ENCODE results near the gene SMAD7. TPM values are rescaled to one million over a fixed set of nuclear protein-coding genes. Genes with fewer than 3 reads are reported as not detected.
A peak's percentile ranks its signal among the peaks of the same experiment; 100 is the strongest.

Gene SMAD7
- total and polyA plus RNA-seq, 2 experiments from 2014 or later: 6.8 to 51.7 TPM

DNA sequence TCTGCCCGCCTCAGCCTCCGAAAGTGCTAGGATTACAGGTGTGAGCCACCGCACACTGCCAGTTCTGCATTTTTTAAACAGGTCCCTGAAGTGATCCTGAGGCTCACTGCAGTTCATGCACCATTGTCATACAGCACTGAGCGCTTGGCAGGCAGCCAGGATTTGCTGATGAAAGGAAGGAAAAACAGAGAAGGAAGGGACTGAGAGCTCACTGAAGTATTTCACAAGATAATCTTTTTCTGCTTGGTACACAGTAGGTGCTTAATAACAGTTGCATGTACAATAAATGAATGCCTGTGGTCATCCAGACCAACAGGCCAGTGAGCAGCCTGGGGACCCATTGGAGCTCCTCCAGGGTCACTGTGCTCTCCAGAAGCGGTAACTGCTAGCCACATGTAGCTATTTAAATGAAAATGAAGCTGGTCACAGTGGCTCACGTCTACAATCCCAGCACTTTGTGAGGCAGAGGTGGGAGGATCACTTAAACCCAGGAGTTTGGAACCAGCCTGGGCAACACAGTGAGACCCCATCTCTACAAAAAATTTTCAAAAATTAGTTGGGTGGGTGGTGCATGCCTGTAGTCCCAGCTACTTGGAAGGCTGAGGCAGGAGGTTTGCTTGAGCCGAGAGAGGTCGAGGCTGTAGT, 33.1 kb upstream of the SMAD7 start:
- in situ Hi-C loops (cut with MboI): no loop called here
- peak; percentile 38 for DNase-seq
- 79 to 82% methylated on average over 8 of the region's 8 CpGs for WGBS, 2 experiments (ENCODE audit: low coverage in 1 of 2, low lambda C conversion rate in 2 of 2, missing lambda C conversion rate in 2 of 2)

DNA sequence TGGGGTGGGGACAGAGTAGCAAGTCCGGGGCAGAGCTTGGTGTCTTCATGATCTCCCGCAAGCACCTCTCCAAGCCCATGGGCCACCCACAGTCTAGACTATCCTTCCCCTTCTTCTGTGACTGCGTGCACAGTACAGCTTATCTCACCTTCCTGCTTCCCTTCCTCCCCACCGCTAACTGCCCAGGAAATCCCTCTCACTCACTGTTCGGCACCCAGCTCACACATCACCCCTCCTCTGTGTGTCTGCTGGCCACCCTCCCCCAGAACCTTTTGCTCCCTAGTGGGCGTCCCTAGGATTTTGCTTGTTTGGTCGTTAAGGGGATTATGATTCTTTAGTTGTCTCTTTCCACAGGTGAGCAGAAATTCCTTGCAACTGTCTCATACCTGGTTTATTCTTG, 31.5 kb upstream of the SMAD7 start:
- no peak overlapping the region for H3K9ac ChIP-seq
- WGBS, 2 experiments (ENCODE audit: low coverage in 1 of 2, low lambda C conversion rate in 2 of 2, missing lambda C conversion rate in 2 of 2): 97 to 98% methylated on average over 7 of the region's 7 CpGs
- no peaks in the 10 kb centered on the region for H3K4me1 ChIP-seq (ENCODE audit: insufficient read depth)

More for the DNA sequence above, 33.1 kb upstream of the SMAD7 start:
- no peaks in the 10 kb centered on the region for H3K4me1 ChIP-seq (ENCODE audit: insufficient read depth)
- no peaks in the 10 kb centered on the region for H3K9me2 ChIP-seq (ENCODE audit: insufficient read depth)
- H3K79me2 ChIP-seq (ENCODE audit: insufficient read depth): no peaks in the 10 kb centered on the region
- no peaks in the 10 kb centered on the region for H3K9me3 ChIP-seq (ENCODE audit: low read depth)
- H3K4me3 ChIP-seq: no peak overlapping the region
- no peaks in the 10 kb centered on the region for H3K27me3 ChIP-seq (replicated peaks; ENCODE audit: insufficient read depth)
- no peak overlapping the region for H2AFZ ChIP-seq
- no peak overlapping the region for H3K4me2 ChIP-seq (ENCODE audit: unreplicated experiment)
- H3K27ac ChIP-seq: no peak overlapping the region
- H3K9ac ChIP-seq: no peak overlapping the region
- TF ChIP-seq EZH2 (IDR thresholded peaks at IDR 0.05; ENCODE audit: insufficient read depth, poor library complexity, severe bottlenecking): no peak
- no peak for TF ChIP-seq EZH2phosphoT487 (IDR thresholded peaks at IDR 0.05; ENCODE audit: insufficient read depth, low read depth)
- H4K20me1 ChIP-seq (ENCODE audit: insufficient read depth): no peaks in the 10 kb centered on the region
- H3K36me3 ChIP-seq (ENCODE audit: low read depth): no peaks in the 10 kb centered on the region
- H3F3A ChIP-seq (ENCODE audit: insufficient read depth): no peaks in the 10 kb centered on the region

DNA sequence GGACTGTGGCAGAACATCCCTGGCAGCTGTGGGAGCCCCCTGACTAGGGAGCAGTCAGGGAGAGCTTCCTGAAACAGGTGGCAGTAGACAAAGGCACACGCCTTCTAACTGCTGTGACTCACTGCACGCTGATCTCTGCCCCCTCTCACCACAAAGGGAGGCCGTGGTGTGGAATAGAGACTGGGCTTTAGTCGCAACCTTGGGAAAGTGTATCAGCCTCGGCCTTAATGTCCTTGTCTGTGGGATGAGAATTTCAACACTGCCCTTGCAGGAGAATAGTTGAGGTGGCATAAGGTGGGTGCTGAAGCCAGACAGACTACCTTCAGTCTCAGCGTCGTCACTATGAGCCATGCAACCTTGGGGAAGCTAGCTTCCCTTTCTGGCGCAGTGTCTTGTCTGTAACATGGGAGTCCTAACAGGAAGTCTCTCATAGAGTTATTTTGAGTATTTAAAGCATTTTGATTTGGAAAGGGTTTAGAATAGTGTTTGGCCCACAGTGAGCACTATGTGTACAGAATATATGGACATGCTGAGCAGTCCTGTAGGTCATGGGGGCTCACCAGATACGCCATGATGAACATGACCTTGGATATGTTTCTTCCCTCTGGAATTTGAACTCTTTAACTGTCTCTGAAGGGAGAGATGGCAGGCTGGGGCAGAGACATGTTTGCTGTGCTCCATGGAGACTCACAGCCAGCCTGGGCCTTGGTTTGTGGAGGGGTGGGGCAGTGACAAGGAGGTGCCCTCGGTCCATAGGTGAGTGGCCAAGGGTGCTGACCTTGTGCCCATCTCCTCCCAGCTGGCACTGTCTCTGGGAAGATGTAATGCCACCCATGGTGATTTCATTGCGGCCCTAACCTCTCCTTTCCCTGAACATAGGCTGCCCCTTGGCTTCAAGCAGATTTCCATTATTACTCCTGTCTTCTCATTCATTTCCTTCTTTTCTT, 29.5 kb upstream of the SMAD7 start:
- in situ Hi-C loops (cut with MboI): no loop called here
- Histone ChIP-seq H3K79me2 (ENCODE audit: insufficient read depth) (no peaks in the 10 kb centered on the region), H3K9me2 (ENCODE audit: insufficient read depth) (no peaks in the 10 kb centered on the region), H3K4me2 (ENCODE audit: unreplicated experiment) (no peak overlapping the region), H4K20me1 (ENCODE audit: insufficient read depth) (no peaks in the 10 kb centered on the region), H3F3A (ENCODE audit: insufficient read depth) (no peaks in the 10 kb centered on the region), H3K27ac (no peak overlapping the region), H3K36me3 (ENCODE audit: low read depth) (no peaks in the 10 kb centered on the region), H3K4me1 (ENCODE audit: insufficient read depth) (no peaks in the 10 kb centered on the region), H3K9me3 (ENCODE audit: low read depth) (no peaks in the 10 kb centered on the region), H3K27me3 (replicated peaks; ENCODE audit: insufficient read depth) (no peaks in the 10 kb centered on the region), H2AFZ (peak overlapping the region; percentile 38; the same call in 1 of the 2 replicates), H3K9ac (no peak overlapping the region), H3K4me3 (no peak overlapping the region)
- TF ChIP-seq EZH2 (IDR thresholded peaks at IDR 0.05; ENCODE audit: insufficient read depth, poor library complexity, severe bottlenecking) (no peak), EZH2phosphoT487 (IDR thresholded peaks at IDR 0.05; ENCODE audit: insufficient read depth, low read depth) (no peak)
- WGBS, 2 experiments (ENCODE audit: low coverage in 1 of 2, low lambda C conversion rate in 2 of 2, missing lambda C conversion rate in 2 of 2): 76 to 80% methylated on average over 11 of the region's 11 CpGs
- peak; percentile 34 for DNase-seq

More for the DNA sequence above, 31.5 kb upstream of the SMAD7 start:
- Histone ChIP-seq H3F3A (ENCODE audit: insufficient read depth) (no peaks in the 10 kb centered on the region), H3K4me3 (no peak overlapping the region), H3K36me3 (ENCODE audit: low read depth) (no peaks in the 10 kb centered on the region), H3K4me2 (ENCODE audit: unreplicated experiment) (no peak overlapping the region), H3K9me3 (ENCODE audit: low read depth) (no peaks in the 10 kb centered on the region), H3K27me3 (replicated peaks; ENCODE audit: insufficient read depth) (no peaks in the 10 kb centered on the region), H3K27ac (no peak overlapping the region), H2AFZ (no peak overlapping the region), H3K79me2 (ENCODE audit: insufficient read depth) (no peaks in the 10 kb centered on the region), H3K9me2 (ENCODE audit: insufficient read depth) (no peaks in the 10 kb centered on the region), H4K20me1 (ENCODE audit: insufficient read depth) (no peaks in the 10 kb centered on the region)
- in situ Hi-C loops (cut with MboI): no loop called here
- no peak for DNase-seq
- no peak for TF ChIP-seq EZH2phosphoT487 (IDR thresholded peaks at IDR 0.05; ENCODE audit: insufficient read depth, low read depth)
- no peak for TF ChIP-seq EZH2 (IDR thresholded peaks at IDR 0.05; ENCODE audit: insufficient read depth, poor library complexity, severe bottlenecking)

DNA sequence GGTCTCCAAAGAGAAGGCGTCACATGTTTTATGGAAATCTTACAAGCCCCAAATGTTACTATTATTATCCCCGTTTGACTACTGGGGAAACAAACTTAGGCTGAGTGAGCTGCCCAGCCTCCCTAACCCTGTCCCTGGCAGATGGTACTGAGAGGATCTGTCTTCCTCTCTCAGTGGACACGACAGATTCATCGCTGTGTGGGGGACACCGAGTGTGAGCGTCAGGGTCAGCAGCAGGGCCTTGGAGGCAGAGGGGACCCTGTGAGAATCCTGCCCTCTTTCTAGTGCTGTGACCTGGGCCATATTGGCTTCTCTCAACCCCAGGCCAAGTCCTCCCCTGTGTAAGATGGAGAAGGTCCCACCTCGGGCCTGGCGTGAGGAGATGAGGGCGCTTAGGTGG, 27.1 kb upstream of the SMAD7 start:
- in situ Hi-C loops (cut with MboI): no loop called here
- Histone ChIP-seq H4K20me1 (ENCODE audit: insufficient read depth) (no peaks in the 10 kb centered on the region), H3F3A (ENCODE audit: insufficient read depth) (0 out of 2 replicates have a peak, but pooled peaks cover 10% of the 10 kb centered on the region), H3K36me3 (ENCODE audit: low read depth) (no peaks in the 10 kb centered on the region), H3K9me2 (ENCODE audit: insufficient read depth) (no peaks in the 10 kb centered on the region), H2AFZ (no peak overlapping the region), H3K9ac (no peak overlapping the region), H3K4me3 (no peak overlapping the region), H3K9me3 (ENCODE audit: low read depth) (no peaks in the 10 kb centered on the region), H3K4me1 (ENCODE audit: insufficient read depth) (peaks cover 16% of the 10 kb centered on the region; the same call in 1 of the 2 replicates), H3K27me3 (replicated peaks; ENCODE audit: insufficient read depth) (no peaks in the 10 kb centered on the region), H3K4me2 (ENCODE audit: unreplicated experiment) (no peak overlapping the region), H3K27ac (no peak overlapping the region), H3K79me2 (ENCODE audit: insufficient read depth) (no peaks in the 10 kb centered on the region)
- TF ChIP-seq EZH2phosphoT487 (IDR thresholded peaks at IDR 0.05; ENCODE audit: insufficient read depth, low read depth) (no peak), EZH2 (IDR thresholded peaks at IDR 0.05; ENCODE audit: insufficient read depth, poor library complexity, severe bottlenecking) (no peak)
- WGBS, 2 experiments (ENCODE audit: low coverage in 1 of 2, low lambda C conversion rate in 2 of 2, missing lambda C conversion rate in 2 of 2): 94 to 97% methylated on average over 9 of the region's 9 CpGs
- no peak for DNase-seq

Data from GM23248 (cell line).